ENCODE measurements around the gene PCDHB7.
"Not testable (repeated sequence)": the region's sequence is repeated elsewhere in the genome, so short reads cannot be mapped to it uniquely, and the experiment has no call there.

Gene PCDHB7

GRCh38 chr5:141199359-141200235 is 27.2 kb downstream of the PCDHB7 start, which contains the start of gene PCDHB11:
PCDHB11 (plus strand) TSS chr5:141199627; CDS start chr5:141199775, 148 bp downstream.
- H3K4me1 ChIP-seq (ENCODE audit: control insufficient read depth in 2 of 2, insufficient read depth in 2 of 2, low read length in 2 of 2) = no peaks in the 10 kb centered on the region
- H3K9me3 ChIP-seq (ENCODE audit: control insufficient read depth in 2 of 2, low read length in 2 of 2) = peaks cover 4 to 6% of the 10 kb centered on the region in 2 donors
- H3K4me3 ChIP-seq (ENCODE audit: low read length in 2 of 2) = peak within 1 kb of the TSS; percentile 8 to 11
- no peaks in the 10 kb centered on the region for H3K36me3 ChIP-seq (ENCODE audit: control insufficient read depth in 2 of 2, insufficient read depth in 2 of 2, low read length in 2 of 2)
- H3K27me3 ChIP-seq (ENCODE audit: control insufficient read depth in 2 of 2, insufficient read depth in 2 of 2, low read length in 2 of 2) = no peaks in the 10 kb centered on the region
- H3K9ac ChIP-seq (ENCODE audit: low read depth in 1 of 2, low read length in 2 of 2) = no peak within 1 kb of the TSS
- no peak within 1 kb of the TSS for H3K27ac ChIP-seq (ENCODE audit: low read depth in 2 of 2, low read length in 2 of 2)

DNA sequence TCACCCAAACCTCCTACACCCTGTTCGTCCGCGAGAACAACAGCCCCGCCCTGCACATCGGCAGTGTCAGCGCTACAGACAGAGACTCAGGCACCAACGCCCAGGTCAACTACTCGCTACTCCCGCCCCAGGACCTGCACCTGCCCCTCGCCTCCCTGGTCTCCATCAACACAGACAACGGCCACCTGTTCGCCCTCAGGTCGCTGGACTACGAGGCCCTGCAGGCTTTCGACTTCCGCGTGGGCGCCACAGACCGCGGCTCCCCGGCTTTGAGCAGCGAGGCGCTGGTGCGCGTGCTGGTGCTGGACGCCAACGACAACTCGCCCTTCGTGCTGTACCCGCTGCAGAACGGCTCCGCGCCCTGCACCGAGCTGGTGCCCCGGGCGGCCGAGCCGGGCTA is 28.7 kb downstream of the PCDHB7 start:
- not testable (repeated sequence) for H3K27me3 ChIP-seq (ENCODE audit: control insufficient read depth in 2 of 2, insufficient read depth in 2 of 2, low read length in 2 of 2); H3K36me3 ChIP-seq (ENCODE audit: control insufficient read depth in 2 of 2, insufficient read depth in 2 of 2, low read length in 2 of 2); H3K9me3 ChIP-seq (ENCODE audit: control insufficient read depth in 2 of 2, low read length in 2 of 2); H3K9ac ChIP-seq (ENCODE audit: low read depth in 1 of 2, low read length in 2 of 2); H3K4me3 ChIP-seq (ENCODE audit: low read length in 2 of 2); H3K4me1 ChIP-seq (ENCODE audit: control insufficient read depth in 2 of 2, insufficient read depth in 2 of 2, low read length in 2 of 2); H3K27ac ChIP-seq (ENCODE audit: low read depth in 2 of 2, low read length in 2 of 2)

- not testable (repeated sequence) for H3K27me3 ChIP-seq (ENCODE audit: control insufficient read depth in 2 of 2, insufficient read depth in 2 of 2, low read length in 2 of 2); H3K9ac ChIP-seq (ENCODE audit: low read depth in 1 of 2, low read length in 2 of 2); H3K9me3 ChIP-seq (ENCODE audit: control insufficient read depth in 2 of 2, low read length in 2 of 2); H3K4me1 ChIP-seq (ENCODE audit: control insufficient read depth in 2 of 2, insufficient read depth in 2 of 2, low read length in 2 of 2); H3K36me3 ChIP-seq (ENCODE audit: control insufficient read depth in 2 of 2, insufficient read depth in 2 of 2, low read length in 2 of 2); H3K27ac ChIP-seq (ENCODE audit: low read depth in 2 of 2, low read length in 2 of 2); H3K4me3 ChIP-seq (ENCODE audit: low read length in 2 of 2)
Measured at GRCh38 chr5:141201646-141202045, 29.2 kb downstream of the PCDHB7 start.

DNA sequence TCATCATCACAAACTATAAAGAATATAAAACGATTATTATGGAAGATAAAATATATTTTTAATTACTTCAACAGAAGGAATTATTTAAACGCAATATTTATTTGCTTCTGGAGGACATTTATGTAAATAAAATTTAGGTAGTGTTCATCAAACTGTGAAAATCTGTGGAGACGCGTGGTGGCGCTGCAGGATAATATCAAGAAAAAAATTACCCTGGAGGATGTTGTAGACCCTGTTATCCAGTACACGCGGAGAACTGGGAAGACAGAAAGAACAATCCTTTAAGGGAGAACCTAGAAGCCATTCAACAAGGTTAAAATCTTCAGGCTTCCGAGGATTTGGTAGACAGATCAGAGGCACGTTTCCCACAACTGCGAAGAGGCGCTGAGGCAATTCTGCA is 36.0 kb downstream of the PCDHB7 start, which contains the start of gene PCDHB12:
PCDHB12 (plus strand) TSS at position 242 of the 400 bp plus-strand sequence. CDS start 189 bp downstream, outside the sequence.
- H3K9me3 ChIP-seq (ENCODE audit: control insufficient read depth in 2 of 2, low read length in 2 of 2) = no peaks in the 10 kb centered on the region
- no peak within 1 kb of the TSS for H3K9ac ChIP-seq (ENCODE audit: low read depth in 1 of 2, low read length in 2 of 2)

GRCh38 chr5:141210281-141210680 is 37.8 kb downstream of the PCDHB7 start:
- not testable (repeated sequence) for H3K4me3 ChIP-seq (ENCODE audit: low read length in 2 of 2); H3K9me3 ChIP-seq (ENCODE audit: control insufficient read depth in 2 of 2, low read length in 2 of 2); H3K36me3 ChIP-seq (ENCODE audit: control insufficient read depth in 2 of 2, insufficient read depth in 2 of 2, low read length in 2 of 2); H3K4me1 ChIP-seq (ENCODE audit: control insufficient read depth in 2 of 2, insufficient read depth in 2 of 2, low read length in 2 of 2); H3K27me3 ChIP-seq (ENCODE audit: control insufficient read depth in 2 of 2, insufficient read depth in 2 of 2, low read length in 2 of 2); H3K9ac ChIP-seq (ENCODE audit: low read depth in 1 of 2, low read length in 2 of 2); H3K27ac ChIP-seq (ENCODE audit: low read depth in 2 of 2, low read length in 2 of 2)

More for the DNA sequence above, 36.0 kb downstream of the PCDHB7 start, which contains the start of gene PCDHB12:
- Histone ChIP-seq H3K27ac (ENCODE audit: low read depth in 2 of 2, low read length in 2 of 2) (no peak within 1 kb of the TSS), H3K27me3 (ENCODE audit: control insufficient read depth in 2 of 2, insufficient read depth in 2 of 2, low read length in 2 of 2) (no peaks in the 10 kb centered on the region), H3K4me1 (ENCODE audit: control insufficient read depth in 2 of 2, insufficient read depth in 2 of 2, low read length in 2 of 2) (no peaks in the 10 kb centered on the region), H3K36me3 (ENCODE audit: control insufficient read depth in 2 of 2, insufficient read depth in 2 of 2, low read length in 2 of 2) (no peaks in the 10 kb centered on the region), H3K4me3 (ENCODE audit: low read length in 2 of 2) (no peak within 1 kb of the TSS)

GRCh38 chr5:141210849-141211248 is 38.4 kb downstream of the PCDHB7 start:
- not testable (repeated sequence) for H3K36me3 ChIP-seq (ENCODE audit: control insufficient read depth in 2 of 2, insufficient read depth in 2 of 2, low read length in 2 of 2); H3K9me3 ChIP-seq (ENCODE audit: control insufficient read depth in 2 of 2, low read length in 2 of 2); H3K4me3 ChIP-seq (ENCODE audit: low read length in 2 of 2)

GRCh38 chr5:141213656-141214339 is 41.4 kb downstream of the PCDHB7 start, which contains the start of gene PCDHB13:
PCDHB13 (plus strand) TSS chr5:141213919; CDS start chr5:141214124, 205 bp downstream.
- not testable (repeated sequence) for H3K9me3 ChIP-seq (ENCODE audit: control insufficient read depth in 2 of 2, low read length in 2 of 2); H3K27me3 ChIP-seq (ENCODE audit: control insufficient read depth in 2 of 2, insufficient read depth in 2 of 2, low read length in 2 of 2); H3K9ac ChIP-seq (ENCODE audit: low read depth in 1 of 2, low read length in 2 of 2); H3K36me3 ChIP-seq (ENCODE audit: control insufficient read depth in 2 of 2, insufficient read depth in 2 of 2, low read length in 2 of 2); H3K27ac ChIP-seq (ENCODE audit: low read depth in 2 of 2, low read length in 2 of 2); H3K4me1 ChIP-seq (ENCODE audit: control insufficient read depth in 2 of 2, insufficient read depth in 2 of 2, low read length in 2 of 2)
- H3K4me3 ChIP-seq (ENCODE audit: low read length in 2 of 2) = peak within 1 kb of the TSS in 1 of 2 donors; percentile 31

More at GRCh38 chr5:141210849-141211248, 38.4 kb downstream of the PCDHB7 start:
- H3K4me1 ChIP-seq (ENCODE audit: control insufficient read depth in 2 of 2, insufficient read depth in 2 of 2, low read length in 2 of 2); H3K27ac ChIP-seq (ENCODE audit: low read depth in 2 of 2, low read length in 2 of 2); H3K27me3 ChIP-seq (ENCODE audit: control insufficient read depth in 2 of 2, insufficient read depth in 2 of 2, low read length in 2 of 2); H3K9ac ChIP-seq (ENCODE audit: low read depth in 1 of 2, low read length in 2 of 2): not testable (repeated sequence)

DNA sequence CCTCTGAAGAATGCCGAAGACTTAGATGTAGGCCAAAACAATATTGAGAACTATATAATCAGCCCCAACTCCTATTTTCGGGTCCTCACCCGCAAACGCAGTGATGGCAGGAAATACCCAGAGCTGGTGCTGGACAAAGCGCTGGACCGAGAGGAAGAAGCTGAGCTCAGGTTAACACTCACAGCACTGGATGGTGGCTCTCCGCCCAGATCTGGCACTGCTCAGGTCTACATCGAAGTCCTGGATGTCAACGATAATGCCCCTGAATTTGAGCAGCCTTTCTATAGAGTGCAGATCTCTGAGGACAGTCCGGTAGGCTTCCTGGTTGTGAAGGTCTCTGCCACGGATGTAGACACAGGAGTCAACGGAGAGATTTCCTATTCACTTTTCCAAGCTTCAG is 42.1 kb downstream of the PCDHB7 start:
- not testable (repeated sequence) for H3K9me3 ChIP-seq (ENCODE audit: control insufficient read depth in 2 of 2, low read length in 2 of 2); H3K27ac ChIP-seq (ENCODE audit: low read depth in 2 of 2, low read length in 2 of 2); H3K4me1 ChIP-seq (ENCODE audit: control insufficient read depth in 2 of 2, insufficient read depth in 2 of 2, low read length in 2 of 2); H3K36me3 ChIP-seq (ENCODE audit: control insufficient read depth in 2 of 2, insufficient read depth in 2 of 2, low read length in 2 of 2); H3K27me3 ChIP-seq (ENCODE audit: control insufficient read depth in 2 of 2, insufficient read depth in 2 of 2, low read length in 2 of 2); H3K4me3 ChIP-seq (ENCODE audit: low read length in 2 of 2); H3K9ac ChIP-seq (ENCODE audit: low read depth in 1 of 2, low read length in 2 of 2)

GRCh38 chr5:141215504-141215903 is 43.1 kb downstream of the PCDHB7 start:
- not testable (repeated sequence) for H3K36me3 ChIP-seq (ENCODE audit: control insufficient read depth in 2 of 2, insufficient read depth in 2 of 2, low read length in 2 of 2); H3K9ac ChIP-seq (ENCODE audit: low read depth in 1 of 2, low read length in 2 of 2); H3K27me3 ChIP-seq (ENCODE audit: control insufficient read depth in 2 of 2, insufficient read depth in 2 of 2, low read length in 2 of 2); H3K27ac ChIP-seq (ENCODE audit: low read depth in 2 of 2, low read length in 2 of 2); H3K4me3 ChIP-seq (ENCODE audit: low read length in 2 of 2); H3K4me1 ChIP-seq (ENCODE audit: control insufficient read depth in 2 of 2, insufficient read depth in 2 of 2, low read length in 2 of 2); H3K9me3 ChIP-seq (ENCODE audit: control insufficient read depth in 2 of 2, low read length in 2 of 2)

- H3K4me1 ChIP-seq (ENCODE audit: control insufficient read depth in 2 of 2, insufficient read depth in 2 of 2, low read length in 2 of 2); H3K4me3 ChIP-seq (ENCODE audit: low read length in 2 of 2); H3K36me3 ChIP-seq (ENCODE audit: control insufficient read depth in 2 of 2, insufficient read depth in 2 of 2, low read length in 2 of 2); H3K27me3 ChIP-seq (ENCODE audit: control insufficient read depth in 2 of 2, insufficient read depth in 2 of 2, low read length in 2 of 2); H3K9me3 ChIP-seq (ENCODE audit: control insufficient read depth in 2 of 2, low read length in 2 of 2); H3K9ac ChIP-seq (ENCODE audit: low read depth in 1 of 2, low read length in 2 of 2); H3K27ac ChIP-seq (ENCODE audit: low read depth in 2 of 2, low read length in 2 of 2): not testable (repeated sequence)
Measured at GRCh38 chr5:141216035-141216434, 43.6 kb downstream of the PCDHB7 start.
